ENCODE measurements around the gene CD72.
"Not testable (repeated sequence)": the region's sequence is repeated elsewhere in the genome, so short reads cannot be mapped to it uniquely, and the experiment has no call there.

CD72 gene

DNA sequence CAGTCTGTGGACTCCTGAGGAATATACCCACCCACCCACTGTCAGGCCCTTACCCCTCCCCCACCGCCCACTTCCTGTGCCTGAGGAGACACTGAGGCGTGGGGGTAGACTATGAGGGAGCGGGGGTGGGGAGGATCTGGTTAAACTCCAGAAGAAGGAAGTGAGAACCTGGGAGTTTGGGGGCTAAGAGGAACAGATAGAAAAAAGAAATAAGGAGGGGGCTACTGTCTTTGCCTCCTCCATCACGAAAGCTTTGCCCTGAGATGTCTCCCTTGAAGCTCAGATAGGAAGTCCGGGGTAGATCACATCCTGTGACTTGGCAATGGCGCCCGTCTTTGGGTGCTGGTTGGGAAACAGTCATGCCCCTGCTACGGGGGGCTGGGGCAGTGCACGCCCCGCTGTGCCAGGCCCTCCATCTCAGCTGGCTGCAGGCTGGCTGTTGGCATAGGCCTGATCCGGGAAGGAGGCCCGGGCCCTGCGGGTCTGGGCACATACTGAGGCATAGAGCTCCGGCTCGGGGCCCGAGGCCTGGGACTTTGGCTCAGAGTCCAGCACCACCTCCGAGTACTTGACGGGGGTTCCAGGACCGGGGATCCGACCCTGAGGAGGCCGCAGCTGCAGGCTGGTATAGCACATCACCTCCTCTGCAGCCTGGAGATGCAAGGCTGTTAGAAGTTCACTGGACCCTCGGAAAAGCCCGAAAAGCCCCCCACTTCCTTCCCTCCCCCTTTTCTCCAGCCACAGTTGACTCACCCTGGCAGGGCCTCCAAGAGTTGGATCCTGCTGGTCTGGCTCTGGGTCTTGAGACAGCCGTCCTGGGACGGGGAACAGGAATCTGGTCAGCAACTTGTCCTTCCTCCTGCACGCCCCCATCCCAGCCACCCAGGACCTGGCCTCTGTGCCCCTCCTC lies 31.5 kb upstream of the CD72 start:
- no peak for DNase-seq

DNA sequence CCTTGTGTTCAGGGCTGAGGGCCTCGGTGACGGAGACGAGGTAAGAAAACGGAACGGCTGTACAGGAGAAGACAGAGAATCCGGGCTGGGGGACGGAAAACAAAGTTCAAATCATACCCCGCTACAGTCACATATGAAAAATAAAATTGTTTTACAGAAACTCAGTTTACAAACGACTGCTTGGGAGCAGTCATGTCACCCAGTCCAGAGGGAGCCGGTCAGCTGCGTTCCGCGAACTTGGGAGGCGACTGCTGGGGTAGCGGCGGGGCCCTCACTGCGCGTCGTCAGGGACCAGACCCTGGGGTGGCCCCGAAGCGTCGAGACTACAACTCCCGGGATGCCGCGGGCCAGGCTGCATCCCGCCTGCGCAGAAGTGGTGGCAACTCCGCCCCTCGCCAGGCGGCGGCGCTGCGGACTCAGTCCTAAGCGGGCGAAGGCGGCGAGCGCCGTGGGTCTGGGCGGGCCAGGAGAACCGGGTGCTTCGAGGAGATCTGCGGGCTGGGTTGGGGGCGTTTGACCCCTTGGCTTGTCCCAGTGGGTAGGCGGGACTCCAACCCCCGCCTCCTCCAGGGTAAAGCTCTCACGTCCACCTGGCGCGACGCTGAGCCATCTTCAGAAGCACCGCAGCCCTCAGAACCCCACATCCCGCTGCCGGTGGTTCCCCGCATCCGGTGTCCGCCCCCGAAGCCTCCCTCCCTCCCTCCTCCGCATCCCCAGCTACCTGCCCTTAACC lies 28.5 kb upstream of the CD72 start:
- DNase-seq = peak; percentile 96

DNA sequence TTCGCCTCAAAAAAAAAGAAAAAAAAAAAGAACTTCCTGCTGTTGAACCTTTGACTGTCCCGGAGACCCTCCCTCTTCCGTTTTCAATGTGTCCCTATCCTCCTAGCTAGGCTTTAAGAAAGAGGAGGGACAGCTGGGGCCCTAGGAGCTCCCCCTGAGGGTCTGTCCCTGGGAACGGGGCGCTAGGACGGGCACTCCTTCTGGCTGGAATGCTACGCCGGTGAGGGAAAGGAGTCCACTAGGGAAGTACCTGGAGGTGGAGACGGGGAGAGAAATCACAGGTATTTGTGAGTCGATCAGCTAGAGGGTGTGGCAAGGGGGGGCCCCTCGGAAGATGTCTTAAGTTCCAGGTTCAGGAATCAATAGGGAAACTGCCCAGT lies 27.9 kb upstream of the CD72 start:
- DNase-seq = peak; percentile 63

DNA sequence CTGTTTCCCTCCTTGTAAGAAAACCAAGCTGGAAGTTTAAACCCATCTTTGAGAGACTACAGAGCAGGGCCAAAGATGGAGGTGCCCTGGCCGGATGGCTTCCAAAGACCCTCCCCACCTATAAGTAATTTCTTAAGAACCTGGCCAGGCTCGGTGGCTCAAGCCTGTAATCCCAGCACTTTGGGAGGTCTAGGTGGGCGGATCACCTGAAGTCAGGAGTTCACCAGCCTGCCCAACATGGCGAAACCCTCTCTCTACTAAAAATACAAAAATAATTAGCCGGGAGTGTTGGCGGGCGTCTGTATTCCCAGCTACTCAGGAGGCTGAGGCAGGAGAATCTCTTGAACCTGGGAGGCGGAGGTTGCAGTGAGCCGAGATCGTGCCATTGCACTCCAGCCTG lies 27.5 kb upstream of the CD72 start:
- DNase-seq = not testable (repeated sequence)

DNA sequence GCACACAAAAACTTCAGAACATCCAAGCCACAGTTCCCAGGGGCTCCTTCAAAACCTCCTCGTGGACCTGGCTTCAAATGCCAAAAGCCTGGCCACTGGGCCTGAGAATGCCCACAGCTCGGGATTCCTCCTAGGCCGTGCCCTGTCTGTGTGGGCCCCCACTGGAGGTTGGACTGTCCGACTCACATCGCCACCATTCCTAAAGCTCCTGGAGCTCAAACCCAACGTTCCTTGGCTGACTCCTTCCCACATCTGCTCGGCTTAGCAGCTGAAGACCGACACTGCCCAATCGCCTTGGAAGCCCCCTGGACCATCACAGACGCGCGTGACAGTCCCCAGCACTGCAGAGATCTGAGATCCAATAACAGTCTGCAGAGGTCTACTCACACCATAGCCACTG lies 24.8 kb upstream of the CD72 start:
- no peak for DNase-seq

DNA sequence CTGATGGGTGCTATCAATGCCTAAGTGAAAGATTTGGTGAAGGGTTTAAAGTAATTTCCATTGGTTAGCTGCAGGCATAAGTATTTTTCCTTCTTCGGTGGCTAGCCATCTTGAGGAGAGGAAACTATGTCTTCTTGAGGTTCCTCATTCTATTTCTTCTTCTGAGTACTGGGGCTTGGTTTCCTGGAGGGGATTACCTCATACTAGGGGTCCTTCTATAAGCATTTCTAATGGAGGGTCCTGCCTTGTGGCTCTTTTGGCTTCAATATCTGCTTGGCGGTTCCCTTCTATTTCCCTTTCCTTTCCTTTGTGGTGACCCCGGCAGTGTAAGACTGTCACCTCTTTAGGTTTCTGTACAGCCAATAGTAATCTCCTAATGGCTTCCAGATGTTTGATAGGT lies 23.3 kb upstream of the CD72 start:
- not testable (repeated sequence) for DNase-seq

DNA sequence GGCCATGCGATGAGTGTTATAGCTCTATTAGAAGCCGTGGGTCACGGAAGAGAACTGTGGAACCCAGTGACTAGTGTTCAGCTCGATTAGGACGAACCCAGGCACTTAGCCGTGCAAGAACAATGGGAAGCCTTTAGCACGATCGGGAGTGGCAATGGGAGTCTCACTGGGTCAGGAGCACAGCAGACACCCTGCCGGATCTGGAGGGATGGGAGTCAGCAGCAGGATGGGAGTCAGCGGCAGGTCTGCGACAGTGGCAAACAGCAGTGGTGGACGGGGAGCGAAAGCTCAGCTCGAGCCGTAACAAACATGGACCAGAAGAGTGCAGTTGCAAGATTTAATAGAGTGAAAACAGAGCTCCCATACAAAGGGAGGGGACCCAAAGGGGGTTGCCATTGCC lies 22.2 kb upstream of the CD72 start:
- not testable (repeated sequence) for DNase-seq

DNA sequence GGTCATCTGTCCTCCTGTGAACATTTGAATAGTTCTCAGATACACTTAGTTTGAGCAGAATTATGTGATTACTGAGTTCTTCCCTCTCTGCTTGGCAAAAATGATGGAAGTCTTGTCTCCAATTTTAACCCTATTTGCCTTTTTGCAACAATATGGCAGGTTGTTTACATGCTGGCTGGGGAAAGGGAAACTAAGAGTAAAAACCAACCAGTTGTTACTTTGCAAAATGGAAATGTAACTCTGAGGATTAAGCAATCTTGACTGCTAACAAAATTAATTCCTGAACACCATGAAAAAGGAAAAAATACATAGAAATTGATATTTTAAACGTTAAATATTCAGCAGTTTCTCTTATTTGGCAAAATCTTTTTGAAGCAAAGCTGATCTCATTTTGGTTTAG lies 21.4 kb upstream of the CD72 start:
- no peak for DNase-seq

DNA sequence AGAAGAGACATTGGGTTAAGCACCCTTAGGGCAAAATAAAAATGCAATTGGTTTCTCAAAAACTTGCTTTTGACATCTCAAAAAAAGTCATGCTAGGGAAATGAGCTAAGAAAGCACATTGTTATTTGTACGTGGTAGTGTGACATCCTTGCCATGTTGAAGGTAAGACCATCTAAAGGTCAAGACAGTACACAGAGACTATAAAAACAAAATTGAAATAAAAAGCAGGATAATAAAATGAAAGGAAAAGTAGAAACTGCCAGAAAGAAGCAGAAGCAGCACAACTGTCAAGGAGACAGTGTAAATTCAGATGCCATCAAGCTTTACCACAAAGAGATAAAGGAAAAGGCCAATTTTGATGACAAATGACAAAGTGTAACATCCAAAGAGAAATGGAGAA lies 21.0 kb upstream of the CD72 start:
- DNase-seq = not testable (repeated sequence)

DNA sequence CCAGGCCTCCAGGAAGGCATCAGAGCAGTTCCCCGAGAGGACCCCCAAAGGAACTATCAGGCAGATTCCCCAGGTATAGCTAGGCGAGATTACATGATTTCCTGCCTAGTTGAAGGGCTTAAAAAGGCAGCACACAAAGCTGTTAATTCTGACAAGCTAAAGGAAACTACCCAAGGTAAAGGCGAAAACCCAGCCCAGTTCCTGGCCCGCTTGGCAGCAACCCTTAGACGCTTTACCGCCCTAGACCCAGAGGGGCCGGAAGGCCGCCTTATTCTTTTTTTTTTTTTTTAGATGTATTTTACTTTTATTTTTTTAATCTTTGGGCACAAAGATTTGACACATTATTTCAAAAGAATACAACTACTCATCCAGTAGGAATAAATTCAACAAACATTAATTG lies 20.5 kb upstream of the CD72 start:
- DNase-seq = not testable (repeated sequence)

DNA sequence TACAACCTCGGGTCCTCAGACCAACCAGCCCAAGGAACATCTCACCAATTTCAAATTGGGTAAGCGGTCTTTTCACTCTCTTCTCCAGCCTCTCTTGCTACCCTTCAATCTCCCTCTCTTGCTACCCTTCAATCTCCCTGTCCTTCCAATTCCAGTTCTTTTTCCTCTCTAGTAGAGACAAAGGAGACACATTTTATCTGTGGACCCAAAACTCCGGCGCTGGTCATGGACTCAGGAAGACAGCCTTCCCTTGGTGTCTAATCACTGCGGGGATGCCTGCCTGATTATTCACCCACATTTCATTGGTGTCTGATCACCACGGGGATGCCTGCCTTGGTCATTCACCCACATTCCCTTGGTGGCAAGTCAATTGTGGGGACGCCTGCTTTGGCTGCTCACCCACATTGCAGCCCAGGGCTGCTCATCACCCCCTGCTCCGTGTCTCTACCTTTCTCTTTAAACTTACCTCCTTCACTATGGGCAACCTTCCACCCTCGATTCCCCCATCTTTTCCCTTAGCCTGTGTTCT lies 19.3 kb upstream of the CD72 start:
- DNase-seq = not testable (repeated sequence)

DNA sequence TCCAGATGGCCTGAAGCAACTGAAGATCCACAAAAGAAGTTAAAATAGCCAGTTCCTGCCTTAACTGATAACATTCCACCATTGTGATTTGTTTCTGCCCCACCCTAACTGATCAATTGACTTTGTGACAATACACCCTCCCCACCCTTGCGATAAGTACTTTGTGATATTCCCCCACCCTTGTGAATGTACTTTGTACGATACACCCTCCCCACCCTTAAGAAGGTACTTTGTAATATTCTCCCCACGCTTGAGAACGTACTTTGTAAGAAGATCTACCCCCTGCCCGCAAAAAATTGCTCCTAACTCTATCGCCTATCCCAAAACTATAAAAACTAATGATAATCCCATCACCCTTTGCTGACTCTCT lies 18.6 kb upstream of the CD72 start:
- not testable (repeated sequence) for DNase-seq

DNA sequence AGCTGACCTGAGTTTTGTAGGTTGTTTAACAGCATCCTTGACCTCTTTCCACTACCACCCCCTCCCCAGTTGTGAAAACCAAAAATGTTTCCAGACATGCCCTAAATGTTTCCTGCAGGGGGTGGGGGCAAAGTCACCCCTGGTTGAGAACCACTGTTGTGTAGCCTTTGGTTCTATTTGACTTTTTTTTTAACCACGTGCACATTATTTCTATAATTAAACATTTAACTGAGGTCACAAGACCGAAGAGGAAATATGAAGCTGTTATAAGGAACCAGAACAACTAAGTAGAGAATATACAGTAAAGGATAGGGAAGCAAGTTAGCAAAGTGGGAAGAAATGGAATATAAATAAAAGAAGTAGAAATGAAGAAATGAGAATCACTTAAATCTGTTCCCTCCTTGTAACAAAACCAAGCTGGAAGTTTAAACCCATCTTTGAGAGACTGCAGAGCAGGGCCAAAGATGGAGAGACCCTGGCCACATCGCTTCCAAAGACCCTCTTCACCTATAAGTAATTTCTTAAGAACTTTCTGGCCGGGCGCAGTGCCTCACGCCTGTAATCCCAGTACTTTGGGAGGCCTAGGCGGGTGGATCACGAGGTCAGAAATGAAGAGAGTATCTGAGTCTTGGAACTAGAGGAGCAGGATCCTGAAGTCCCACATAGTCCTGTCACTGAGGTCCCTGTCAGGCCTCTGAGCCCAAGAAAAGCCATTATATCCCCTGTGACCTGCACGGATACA lies 18.1 kb upstream of the CD72 start:
- no peak for DNase-seq

DNA sequence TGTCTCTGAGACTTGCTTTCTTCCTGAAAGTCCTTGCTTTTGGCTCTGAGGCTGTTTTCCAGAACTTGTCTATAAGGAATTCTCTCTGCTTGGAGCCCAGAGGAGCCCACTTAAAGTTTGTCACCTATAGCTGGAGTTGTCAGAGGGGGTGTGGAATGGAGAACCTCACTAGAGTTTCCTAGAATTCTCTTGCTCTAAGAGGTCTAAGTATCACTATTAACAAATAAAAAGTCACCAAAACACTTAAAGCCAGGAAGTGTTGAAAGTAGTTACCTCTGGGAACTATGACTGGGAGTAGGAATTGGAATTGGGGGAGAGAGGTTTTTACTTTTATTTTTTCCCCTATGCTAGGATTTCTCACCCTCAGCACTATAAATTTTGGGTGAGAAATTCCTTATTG lies 17.5 kb upstream of the CD72 start:
- no peak for DNase-seq

DNA sequence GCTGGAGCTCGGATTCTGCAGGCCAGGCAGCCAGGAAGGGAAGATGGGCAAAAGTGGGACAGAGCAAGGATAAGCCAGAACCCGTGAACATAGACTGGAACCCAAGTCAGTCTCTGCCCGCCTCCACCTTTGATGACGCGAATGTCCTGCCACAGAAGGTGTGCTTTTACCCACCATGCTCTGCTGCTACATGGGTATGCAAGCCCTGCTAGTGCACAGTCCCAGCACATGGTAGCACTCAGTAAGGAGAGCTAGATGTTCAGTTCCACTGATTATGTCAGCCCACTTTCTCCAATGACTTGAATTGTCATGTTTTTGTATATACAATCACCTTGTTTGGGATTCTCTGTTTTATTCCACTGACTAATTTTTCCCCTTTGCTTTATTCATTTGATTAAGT lies 11.4 kb upstream of the CD72 start:
- no peak for DNase-seq

DNA sequence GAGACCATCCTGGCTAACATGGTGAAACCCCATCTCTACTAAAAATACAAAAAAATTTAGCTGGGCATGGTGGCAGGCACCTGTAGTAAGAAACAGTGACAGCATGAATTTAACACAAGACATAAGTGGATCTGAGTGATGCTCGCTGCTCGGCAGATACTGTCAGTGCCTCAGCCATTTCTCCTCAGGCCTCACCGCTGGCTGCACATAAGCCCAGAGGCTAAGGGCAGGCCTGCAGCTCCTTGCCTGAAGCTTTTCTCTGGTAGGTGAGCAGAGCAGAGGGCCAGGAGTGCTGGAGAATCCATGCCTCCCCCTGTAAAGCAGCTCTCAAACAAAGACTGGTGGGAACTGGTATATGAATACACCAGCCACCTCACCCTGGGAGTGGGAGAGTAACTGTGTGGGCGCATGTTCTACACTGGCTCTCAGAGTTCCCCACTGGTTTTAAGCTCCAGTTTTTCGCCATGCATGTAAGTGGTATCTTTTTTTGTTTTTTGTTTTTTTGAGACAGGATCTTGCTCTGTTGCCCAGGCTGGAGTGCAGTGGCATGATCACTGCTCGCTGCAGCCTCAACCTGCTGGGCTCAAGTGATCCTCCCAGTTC lies 10.3 kb upstream of the CD72 start:
- DNase-seq = no peak

DNA sequence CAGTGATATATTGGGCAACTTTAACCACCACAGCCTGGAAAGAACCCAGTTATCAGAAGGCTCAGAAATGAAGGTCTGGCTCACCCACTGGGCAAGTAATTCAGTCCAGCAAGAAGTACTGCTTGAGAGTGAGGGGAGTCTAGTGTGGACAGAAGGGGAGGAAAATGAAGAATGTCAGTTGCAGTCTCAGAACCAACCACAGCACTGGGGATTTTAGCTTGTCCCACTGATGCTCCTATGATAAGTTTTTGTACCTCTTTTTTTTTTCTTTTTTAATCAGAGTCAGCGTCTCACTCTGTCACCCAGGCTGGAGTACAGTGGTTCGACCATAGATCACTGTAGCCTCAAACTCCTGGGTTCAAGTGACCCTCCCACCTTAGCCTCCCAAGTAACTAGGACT lies 9.4 kb upstream of the CD72 start:
- DNase-seq = no peak

DNA sequence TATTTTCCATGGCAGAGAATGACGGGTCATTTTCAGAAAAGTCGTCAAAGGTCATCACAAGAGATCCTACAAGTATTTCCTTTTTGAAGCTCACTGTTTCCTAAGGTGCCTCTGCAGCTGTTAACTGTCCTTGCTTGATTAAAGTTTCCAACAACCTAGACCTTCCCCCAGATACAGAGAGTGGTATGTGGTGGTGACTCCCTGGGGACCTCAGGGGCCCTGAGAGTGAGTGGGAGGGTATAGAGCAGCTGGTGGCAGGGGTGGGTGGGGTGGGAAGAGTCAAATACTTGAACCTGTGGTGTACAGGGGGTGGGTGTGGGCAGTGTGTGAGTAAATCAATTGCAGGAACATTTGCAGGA lies 1.6 kb upstream of the CD72 start:
- DNase-seq = no peak

DNA sequence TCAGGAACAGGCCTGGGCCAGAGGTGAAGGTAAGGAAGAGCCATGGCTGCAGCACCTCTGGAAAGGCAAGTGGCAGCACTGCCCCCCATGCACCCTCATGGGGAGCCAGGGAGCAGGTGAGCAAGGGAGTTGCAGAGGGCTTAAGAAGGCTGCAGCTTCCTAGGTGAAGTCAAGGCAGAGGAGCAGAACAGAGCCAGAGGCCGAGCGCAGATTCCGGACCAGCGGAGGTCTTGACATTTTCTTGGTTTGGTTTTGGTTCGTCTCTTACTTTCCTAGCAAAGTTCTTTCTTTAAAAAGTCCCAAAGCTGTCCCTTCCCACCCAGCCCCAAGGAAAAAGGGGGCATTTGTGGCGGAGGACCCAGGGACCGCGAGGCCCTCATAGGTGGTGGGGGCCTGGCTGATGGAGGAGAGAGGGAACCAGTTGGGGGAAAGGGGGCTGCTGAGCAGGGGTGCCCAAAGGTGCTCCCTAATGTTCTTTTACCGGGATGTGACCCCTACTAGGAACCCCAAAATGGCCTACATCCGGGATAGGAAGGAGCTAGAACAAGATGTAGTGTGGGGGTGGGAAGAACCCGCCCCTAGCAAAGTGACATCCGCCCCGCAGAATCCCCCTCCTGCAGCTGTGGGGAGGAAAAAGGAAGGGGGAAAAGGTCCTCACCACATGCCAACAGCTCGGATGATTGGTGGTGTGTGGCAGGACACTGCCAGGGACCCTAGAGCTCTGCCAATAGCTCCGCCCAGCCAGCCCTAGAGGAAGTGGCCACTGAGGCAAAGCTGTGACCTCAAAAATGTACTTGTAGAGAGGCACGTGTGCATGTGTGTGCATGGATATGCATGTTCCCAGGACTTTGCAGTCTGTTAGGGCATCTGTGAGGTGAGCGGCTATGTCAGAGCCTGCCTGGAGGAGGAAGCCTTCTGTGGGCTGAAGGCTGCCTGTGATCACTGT lies 914 bp upstream of the CD72 start:
- peak; percentile 60 for DNase-seq

DNA sequence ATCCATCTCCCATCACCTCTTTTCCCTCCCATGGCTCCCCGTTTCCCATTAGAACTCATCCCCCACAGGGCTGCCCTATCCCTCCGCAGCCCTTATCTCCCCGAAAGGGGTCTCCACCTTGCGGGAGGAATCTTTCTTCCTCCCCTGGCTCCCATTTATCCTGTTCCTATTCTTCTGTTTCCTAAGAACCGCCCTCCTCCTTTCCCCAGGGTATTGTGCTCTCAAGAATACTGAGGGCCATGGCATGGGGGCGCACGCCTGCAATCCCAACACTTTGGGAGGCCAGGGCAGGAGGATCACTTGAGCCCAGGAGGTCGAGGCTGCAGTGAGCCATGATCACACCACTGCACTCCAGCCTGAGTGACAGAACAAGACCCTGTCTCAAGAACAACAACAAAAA lies 665 bp downstream of the CD72 start:
- DNase-seq = no peak

DNA sequence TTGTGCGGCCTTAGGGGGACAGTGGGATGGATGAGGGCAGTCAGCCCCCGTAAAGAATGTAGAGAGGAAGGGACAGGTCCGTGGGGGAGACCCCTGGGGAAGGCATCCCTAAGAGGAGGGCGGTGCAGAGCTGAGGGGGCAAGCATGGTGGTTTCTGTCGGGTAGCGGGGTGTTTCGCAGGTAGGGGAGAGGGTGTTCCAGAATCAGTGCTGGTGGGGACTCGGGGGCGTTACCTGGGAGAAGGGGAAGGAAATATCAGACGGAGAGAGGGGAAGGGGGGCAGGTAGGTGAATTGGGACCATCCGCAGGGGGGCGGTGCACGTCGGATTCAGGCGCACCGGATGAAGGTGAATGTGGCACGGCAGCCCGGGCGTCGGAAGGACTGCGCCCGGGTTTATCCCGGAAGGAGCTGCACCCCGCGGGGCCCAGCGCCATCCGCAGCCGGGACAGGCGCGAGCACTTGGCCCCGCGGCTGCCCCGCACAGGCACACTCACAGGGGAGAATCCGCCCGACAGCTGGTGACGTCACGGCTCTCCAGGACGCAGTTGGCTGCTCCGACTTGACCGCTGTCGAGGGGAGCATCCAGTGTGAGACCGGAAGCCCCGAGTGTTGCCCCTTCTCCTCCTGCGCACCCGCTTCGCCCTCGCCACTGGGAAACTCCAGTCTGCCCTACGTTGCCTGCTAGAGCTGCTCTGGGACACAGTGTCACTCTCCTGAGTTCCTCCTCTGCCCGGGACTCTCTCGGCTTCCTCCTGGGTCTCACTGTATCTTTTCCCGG lies 1.3 kb downstream of the CD72 start:
- peak; percentile 76 for DNase-seq

Measured in femur (tissue), 1 donor.